Activated CD4-positive, alpha-beta T cell treated with anti-CD3 and anti-CD28 coated beads, Interleukin-10, Interleukin-2, amounts not matched to agents 100 ng/mL and 50 ng/mL, durations not matched to agents 16 hours and 8 hours (primary cell): ENCODE results near the gene CXCL16.
"Not testable (repeated sequence)": the region's sequence is repeated elsewhere in the genome, so short reads cannot be mapped to it uniquely, and the experiment has no call there.

Experiments
- DNase-seq: peaks from one replicate; pipeline ENCODE4 v3.0.0-alpha.2; 2020

Gene CXCL16

DNA sequence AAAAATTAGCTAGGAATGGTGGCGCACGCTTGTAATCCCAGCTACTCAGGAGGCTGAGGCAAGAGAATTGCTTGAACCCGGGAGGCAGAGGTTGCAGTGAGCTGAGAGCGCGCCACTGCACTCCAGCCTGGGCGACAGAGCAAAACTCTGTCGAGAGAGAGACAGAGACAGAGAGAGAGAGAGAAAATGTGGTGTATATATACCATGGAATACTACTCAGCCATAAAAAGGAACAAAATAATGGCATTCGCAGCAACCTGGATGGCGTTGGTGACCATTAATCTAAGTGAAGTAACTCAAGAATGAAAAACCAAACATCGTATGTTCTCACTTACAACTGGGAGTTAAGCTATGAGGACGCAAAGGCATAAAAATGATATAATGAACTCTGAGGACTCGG, 49.9 kb downstream of the CXCL16 start:
- not testable (repeated sequence) for DNase-seq

GRCh38 chr17:4683739-4684138, 56.0 kb downstream of the CXCL16 start:
- DNase-seq: not testable (repeated sequence)
